OCI-LY1 (cell line): Measurements from ENCODE around the gene AFAP1L2.

Experiments used
- H2AFZ ChIP-seq: fragments of 200-600 bp; sonication (generic), shearing (Covaris generic); 2 replicates; pipeline ENCODE4 v1.6.0; 2014; ENCODE audit warnings: antibody characterized with exemption, mild to moderate bottlenecking, low read length
- H3F3A ChIP-seq: fragments of 200-600 bp; sonication (generic), shearing (Covaris generic); 2 replicates; pipeline ENCODE4 v1.6.0; 2014; ENCODE audit warnings: mild to moderate bottlenecking, antibody characterized with exemption, low read length, moderate library complexity; ENCODE audit not compliant: insufficient read depth
- H3K27ac ChIP-seq: fragments of 200-600 bp; sonication (generic); 2 replicates; pipeline ENCODE4 v1.5.1; 2014; ENCODE audit warnings: low read length, mixed run types, mild to moderate bottlenecking, low read depth; ENCODE audit not compliant: poor library complexity, severe bottlenecking
- H3K27me3 ChIP-seq: fragments of 200-600 bp; sonication (generic); 2 replicates; pipeline ENCODE4 v1.6.0; 2014; ENCODE audit warnings: antibody characterized with exemption, mild to moderate bottlenecking, low read length, moderate library complexity; ENCODE audit not compliant: insufficient read depth
- H3K36me3 ChIP-seq: fragments of 200-600 bp; sonication (generic); 2 replicates; pipeline ENCODE4 v1.6.1; 2014; ENCODE audit warnings: mild to moderate bottlenecking, antibody characterized with exemption, low read length, moderate library complexity, mixed read lengths; ENCODE audit not compliant: insufficient read depth
- H3K4me1 ChIP-seq: fragments of 200-600 bp; sonication (generic); 2 replicates; pipeline ENCODE4 v1.5.1; 2014; ENCODE audit warnings: mild to moderate bottlenecking, low read length, moderate library complexity; ENCODE audit not compliant: insufficient read depth, severe bottlenecking
- H3K4me2 ChIP-seq: fragments of 200-600 bp; sonication (generic), shearing (Covaris generic); 2 replicates; pipeline ENCODE4 v1.6.1; 2014; ENCODE audit warnings: low read length
- H3K4me3 ChIP-seq: fragments of 200-600 bp; sonication (generic); 2 replicates; pipeline ENCODE4 v1.5.1; 2014; ENCODE audit warnings: low read length, low read depth, mild to moderate bottlenecking, mixed read lengths; ENCODE audit not compliant: poor library complexity, severe bottlenecking
- H3K79me2 ChIP-seq: fragments of 200-600 bp; shearing (Covaris generic); 2 replicates; pipeline ENCODE4 v1.6.1; 2016; ENCODE audit warnings: mixed run types, low read length, mixed read lengths; ENCODE audit not compliant: insufficient read depth
- H3K9ac ChIP-seq: fragments of 200-600 bp; sonication (generic), shearing (Covaris generic); 2 replicates; pipeline ENCODE4 v1.6.1; 2014; ENCODE audit warnings: mild to moderate bottlenecking, low read length, mixed read lengths
- H3K9me2 ChIP-seq: fragments of 200-600 bp; sonication (generic), shearing (Covaris generic); 2 replicates; pipeline ENCODE4 v1.6.1; 2014; ENCODE audit warnings: low read depth, mild to moderate bottlenecking, low read length, mixed read lengths
- H3K9me3 ChIP-seq: fragments of 200-600 bp; shearing (Covaris generic); 2 replicates; pipeline ENCODE4 v1.6.1; 2014; ENCODE audit warnings: low read length, mixed read lengths
- H4K20me1 ChIP-seq: fragments of 200-600 bp; sonication (generic), shearing (Covaris generic); 2 replicates; pipeline ENCODE4 v1.6.0; 2016; ENCODE audit warnings: mild to moderate bottlenecking, low read length; ENCODE audit not compliant: insufficient read depth
- CTCF ChIP-seq: fragments of 200-600 bp; sonication (generic), shearing (Covaris generic); IDR thresholded peaks from 2 replicates; pipeline ENCODE4 v1.5.1; 2017; ENCODE audit warnings: mild to moderate bottlenecking, antibody characterized with exemption, low read length, moderate library complexity, mixed read lengths
- EZH2 ChIP-seq: fragments of 200-600 bp; sonication (generic), shearing (Covaris generic); IDR thresholded peaks from 2 replicates; pipeline ENCODE4 v1.8.0; 2017; ENCODE audit warnings: borderline replicate concordance, mixed run types, mild to moderate bottlenecking, antibody characterized with exemption, low read length, moderate library complexity, mixed read lengths

AFAP1L2 gene

GRCh38 chr10:114347791-114348190 is 56.5 kb downstream of the AFAP1L2 start:
- Histone ChIP-seq H3K9me2 (no peaks in the 10 kb centered on the region), H3K27ac (no peak overlapping the region), H3K36me3 (no peaks in the 10 kb centered on the region), H4K20me1 (no peaks in the 10 kb centered on the region), H3K4me1 (no peaks in the 10 kb centered on the region), H3K4me3 (no peak overlapping the region), H3K27me3 (no peaks in the 10 kb centered on the region), H3K79me2 (no peaks in the 10 kb centered on the region), H3K9ac (no peak overlapping the region), H2AFZ (no peak overlapping the region), H3K9me3 (no peaks in the 10 kb centered on the region), H3F3A (no peaks in the 10 kb centered on the region), H3K4me2 (no peak overlapping the region)
- TF ChIP-seq EZH2 = no peak
- TF ChIP-seq CTCF = no peak

- H3K27ac ChIP-seq = no peak overlapping the region
- no peaks in the 10 kb centered on the region for H3F3A ChIP-seq
- no peaks in the 10 kb centered on the region for H3K36me3 ChIP-seq
- no peak overlapping the region for H3K4me2 ChIP-seq
- no peaks in the 10 kb centered on the region for H3K4me1 ChIP-seq
- H3K79me2 ChIP-seq = no peaks in the 10 kb centered on the region
- no peaks in the 10 kb centered on the region for H3K9me3 ChIP-seq
- H3K9ac ChIP-seq = no peak overlapping the region
- no peak overlapping the region for H3K4me3 ChIP-seq
- TF ChIP-seq CTCF = no peak
- no peak for TF ChIP-seq EZH2
- H3K27me3 ChIP-seq = no peaks in the 10 kb centered on the region
- no peaks in the 10 kb centered on the region for H3K9me2 ChIP-seq
- no peak overlapping the region for H2AFZ ChIP-seq
- no peaks in the 10 kb centered on the region for H4K20me1 ChIP-seq
Observed at GRCh38 chr10:114347241-114347640, 57.1 kb downstream of the AFAP1L2 start.

GRCh38 chr10:114346176-114347031 is 57.9 kb downstream of the AFAP1L2 start:
- Histone ChIP-seq H3K27ac (no peak overlapping the region), H2AFZ (no peak overlapping the region), H3K79me2 (no peaks in the 10 kb centered on the region), H3K9me3 (no peaks in the 10 kb centered on the region), H3K4me3 (no peak overlapping the region), H3K27me3 (no peaks in the 10 kb centered on the region), H3K9ac (no peak overlapping the region), H3K4me2 (no peak overlapping the region), H3K4me1 (no peaks in the 10 kb centered on the region), H4K20me1 (no peaks in the 10 kb centered on the region), H3K36me3 (no peaks in the 10 kb centered on the region), H3F3A (no peaks in the 10 kb centered on the region), H3K9me2 (no peaks in the 10 kb centered on the region)
- TF ChIP-seq CTCF (no peak), EZH2 (no peak)
